Activated CD8-positive, alpha-beta memory T cell treated with anti-CD3 and anti-CD28 coated beads, Interleukin-2, amount 50 U/mL, for 4 hours (primary cell): Measurements from ENCODE around the gene P3H4.
A peak's percentile ranks its signal among the peaks of the same experiment; 100 is the strongest.

Experiments used
- DNase-seq: peaks from one replicate; pipeline ENCODE4 v3.0.0-alpha.2; 2020

P3H4 gene

DNA sequence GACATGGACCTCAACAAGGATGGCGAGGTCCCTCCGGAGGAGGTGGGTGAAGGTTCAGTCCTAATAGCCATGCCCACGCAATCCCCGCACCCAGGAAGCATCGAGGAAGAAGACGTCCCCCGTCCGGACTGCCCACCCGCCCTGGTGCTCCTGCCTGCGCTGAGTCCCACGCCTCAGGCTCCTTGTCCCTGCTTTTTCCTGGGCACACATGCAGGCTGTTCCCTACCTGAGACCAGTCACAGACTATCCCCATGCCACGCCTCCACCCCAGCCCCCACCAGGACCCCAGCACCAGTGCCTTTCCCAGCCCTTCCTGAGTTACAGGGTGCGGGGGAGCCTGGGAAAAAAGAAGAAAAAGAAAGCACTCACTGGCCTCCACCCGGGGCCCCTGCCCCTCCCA is 10.0 kb upstream of the P3H4 start:
- no peak for DNase-seq

GRCh38 chr17:41818024-41818423 is 6.3 kb upstream of the P3H4 start:
- no peak for DNase-seq

- no peak for DNase-seq
These were observed 5.0 kb upstream of the P3H4 start for GRCh38 chr17:41816637-41817320.

DNA sequence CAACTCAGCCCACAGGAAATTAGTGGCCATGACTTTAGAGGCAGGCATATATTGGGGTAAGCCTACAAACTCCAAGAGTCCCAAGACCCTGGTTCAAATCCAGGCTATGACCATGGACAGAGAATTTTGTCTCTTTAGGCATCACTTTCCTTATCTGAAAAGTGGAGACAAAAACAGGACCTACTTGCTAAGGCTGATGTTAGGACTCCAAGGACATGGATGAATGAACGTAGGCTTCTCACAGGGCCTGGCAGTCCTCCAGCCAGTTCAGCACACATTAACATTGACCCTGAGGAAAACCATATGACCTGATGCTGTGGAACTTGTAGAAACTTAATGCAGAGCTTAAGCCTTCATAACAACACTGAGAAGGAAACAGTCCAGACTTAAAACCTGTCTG is 2.4 kb upstream of the P3H4 start:
- DNase-seq = no peak

DNA sequence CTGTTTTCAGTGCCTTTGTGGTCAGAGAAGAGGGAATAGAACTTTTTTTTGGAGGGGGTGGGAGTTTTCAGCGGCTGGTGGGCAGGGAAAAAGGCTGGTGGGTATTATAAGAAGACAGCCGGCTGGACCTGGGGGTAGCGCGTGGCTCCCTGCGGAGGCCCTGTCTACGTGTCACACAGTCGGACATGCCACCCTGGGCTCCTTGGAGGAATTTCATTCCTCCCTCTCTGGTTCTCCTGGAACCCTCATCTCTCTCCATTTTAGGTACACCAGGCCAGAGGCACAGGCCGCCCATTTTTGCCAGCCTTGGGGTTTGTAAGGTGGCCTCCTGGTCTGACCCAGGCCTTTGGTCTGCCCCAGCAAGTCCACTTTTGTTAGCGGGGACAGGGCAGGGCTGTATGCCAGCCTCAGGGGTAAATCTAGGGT is 2.0 kb upstream of the P3H4 start:
- no peak for DNase-seq

DNA sequence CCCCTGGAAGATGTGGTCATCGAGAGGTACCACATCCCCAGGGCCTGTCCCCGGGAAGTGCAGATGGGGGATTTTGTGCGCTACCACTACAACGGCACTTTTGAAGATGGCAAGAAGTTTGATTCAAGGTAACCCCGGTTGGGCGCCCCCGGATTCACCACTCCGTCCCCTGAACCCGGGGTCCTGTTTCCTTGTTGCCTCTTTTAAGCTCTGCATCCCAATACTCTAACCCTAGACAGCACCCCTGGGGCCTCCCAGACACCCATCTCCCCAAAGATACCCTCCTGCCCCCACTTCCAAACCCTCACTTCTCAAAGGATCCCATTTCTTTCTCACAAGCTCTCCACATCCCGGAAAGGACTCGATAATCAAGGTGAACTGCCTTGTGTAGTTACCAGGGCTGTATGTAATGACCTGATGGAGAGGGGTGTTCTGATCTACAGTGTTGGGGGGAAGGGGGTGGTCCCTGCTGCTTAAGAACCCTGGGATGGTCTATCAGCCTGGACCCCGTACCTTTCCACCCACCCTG is 1.5 kb upstream of the P3H4 start:
- DNase-seq = no peak

DNA sequence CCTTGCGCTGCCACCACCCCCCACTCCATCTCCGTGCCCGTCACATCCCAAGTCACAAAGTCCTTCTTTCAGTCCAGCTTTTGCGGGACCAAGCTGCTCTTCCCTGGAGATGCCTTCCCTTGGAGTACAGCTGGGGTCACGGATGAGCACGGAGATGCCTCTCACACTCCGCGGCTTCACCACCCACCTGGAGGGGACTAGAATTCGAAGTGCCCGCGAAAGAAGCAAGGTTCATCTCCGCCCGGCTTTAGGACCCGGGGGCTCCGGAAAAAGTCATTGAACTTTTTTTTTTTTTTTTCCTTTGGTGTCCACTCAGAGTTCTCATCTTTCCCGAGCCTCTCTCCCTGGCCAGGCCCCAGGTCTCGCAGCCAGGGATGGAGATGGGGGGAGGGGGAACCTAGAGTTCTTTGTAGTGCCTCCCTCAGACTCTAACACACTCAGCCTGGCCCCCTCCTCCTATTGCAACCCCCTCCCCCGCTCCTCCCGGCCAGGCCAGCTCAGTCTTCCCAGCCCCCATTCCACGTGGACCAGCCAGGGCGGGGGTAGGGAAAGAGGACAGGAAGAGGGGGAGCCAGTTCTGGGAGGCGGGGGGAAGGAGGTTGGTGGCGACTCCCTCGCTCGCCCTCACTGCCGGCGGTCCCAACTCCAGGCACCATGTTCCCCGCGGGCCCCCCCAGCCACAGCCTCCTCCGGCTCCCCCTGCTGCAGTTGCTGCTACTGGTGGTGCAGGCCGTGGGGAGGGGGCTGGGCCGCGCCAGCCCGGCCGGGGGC is 817 bp upstream of the P3H4 start, which contains the start of gene FKBP10:
FKBP10 (plus strand) TSS at position 624 of the 771 bp plus-strand sequence; CDS start at position 655, 31 bp downstream.
- DNase-seq = peak; percentile 40

- DNase-seq = no peak
These were observed 845 bp downstream of the P3H4 start for GRCh38 chr17:41810659-41811548.

- no peak for DNase-seq
These were observed 4.9 kb downstream of the P3H4 start for GRCh38 chr17:41806685-41807445.

DNA sequence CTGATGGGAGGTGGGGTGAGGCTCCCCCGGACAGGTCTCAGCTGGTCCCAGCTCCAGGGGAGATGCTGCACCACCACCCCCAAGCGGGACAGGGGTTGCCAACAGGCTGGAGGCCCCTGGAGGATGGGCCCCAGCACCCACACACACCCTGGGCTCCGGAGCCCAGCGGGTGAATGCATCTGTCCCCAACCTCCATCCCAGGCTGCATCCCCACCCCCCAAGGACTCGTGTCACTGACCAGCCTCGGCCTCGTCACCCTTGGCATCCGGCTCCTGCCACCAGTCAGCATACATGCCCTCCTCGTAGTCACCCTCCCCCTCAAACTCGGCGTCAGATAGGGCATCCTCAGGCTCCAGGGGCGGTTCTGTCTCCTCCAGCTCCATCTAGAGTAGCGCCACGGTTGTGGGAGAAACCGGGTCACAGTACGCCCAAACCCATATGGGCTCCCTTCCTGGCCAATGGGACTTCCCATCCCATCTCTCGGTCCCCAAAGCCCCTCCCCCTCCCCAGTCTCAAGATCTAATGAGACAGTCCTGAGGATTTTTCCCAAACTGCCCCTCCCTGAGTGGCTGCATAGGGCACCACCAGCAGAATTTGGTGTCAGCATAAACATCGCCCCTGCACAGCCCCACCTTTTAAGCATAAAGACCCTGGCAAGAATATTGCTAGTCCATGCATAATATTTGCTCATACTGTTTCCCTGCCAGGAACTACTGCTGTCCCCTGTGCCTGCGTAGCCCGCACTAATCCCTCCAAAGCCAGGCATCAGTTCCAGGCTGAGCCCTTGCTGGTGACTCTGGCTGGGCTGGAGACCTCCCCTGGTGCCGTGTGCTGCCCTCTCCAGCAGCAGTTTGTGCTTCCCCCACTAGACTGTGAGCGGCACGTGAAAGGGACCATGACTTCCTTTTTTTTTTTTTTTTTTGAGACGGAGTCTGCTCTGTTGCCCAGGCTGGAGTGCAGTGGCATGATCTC is 8.4 kb downstream of the P3H4 start:
- DNase-seq = no peak

DNA sequence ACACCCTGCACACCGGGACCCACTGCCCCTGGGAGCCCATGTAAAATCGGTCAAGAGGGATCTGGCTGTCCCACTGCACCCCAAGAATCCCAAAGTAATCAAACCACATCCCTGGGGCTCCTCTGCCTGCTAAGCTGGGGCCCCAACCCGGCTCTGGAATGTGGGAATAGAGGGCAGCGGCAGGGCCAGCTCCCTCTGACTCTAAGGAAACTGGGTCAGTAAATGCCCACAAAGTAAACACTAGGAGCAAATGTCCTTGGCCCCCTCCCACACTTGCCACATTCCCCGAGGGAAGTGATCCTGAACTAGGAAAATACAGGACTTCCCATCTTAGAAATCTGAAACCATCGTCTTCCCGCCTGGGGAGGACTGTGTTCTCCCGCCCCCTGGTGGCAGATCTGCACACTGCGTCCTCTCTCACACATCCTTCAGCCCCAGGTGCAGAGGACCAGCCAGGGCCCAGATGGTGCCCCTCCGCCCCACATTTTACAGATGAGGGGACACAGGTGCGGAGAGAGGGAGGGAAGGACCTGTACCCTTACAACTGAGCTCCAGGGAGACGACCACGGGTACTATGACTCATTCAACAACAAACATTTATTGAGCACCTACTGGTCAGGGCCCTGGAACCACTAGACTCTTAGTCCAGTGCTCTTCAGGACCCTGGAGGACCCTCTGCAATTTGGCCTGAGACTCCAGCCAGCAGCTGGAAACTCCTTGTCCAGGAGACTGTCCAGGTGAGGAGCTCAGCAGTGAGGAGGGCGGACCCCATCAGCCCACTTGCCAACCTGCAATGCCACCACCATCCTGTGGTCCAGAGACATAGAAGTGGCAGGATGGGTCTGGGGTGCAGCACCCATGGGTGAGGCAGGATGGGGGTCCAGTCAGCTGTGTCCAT is 10.1 kb downstream of the P3H4 start:
- DNase-seq = peak; percentile 79

DNA sequence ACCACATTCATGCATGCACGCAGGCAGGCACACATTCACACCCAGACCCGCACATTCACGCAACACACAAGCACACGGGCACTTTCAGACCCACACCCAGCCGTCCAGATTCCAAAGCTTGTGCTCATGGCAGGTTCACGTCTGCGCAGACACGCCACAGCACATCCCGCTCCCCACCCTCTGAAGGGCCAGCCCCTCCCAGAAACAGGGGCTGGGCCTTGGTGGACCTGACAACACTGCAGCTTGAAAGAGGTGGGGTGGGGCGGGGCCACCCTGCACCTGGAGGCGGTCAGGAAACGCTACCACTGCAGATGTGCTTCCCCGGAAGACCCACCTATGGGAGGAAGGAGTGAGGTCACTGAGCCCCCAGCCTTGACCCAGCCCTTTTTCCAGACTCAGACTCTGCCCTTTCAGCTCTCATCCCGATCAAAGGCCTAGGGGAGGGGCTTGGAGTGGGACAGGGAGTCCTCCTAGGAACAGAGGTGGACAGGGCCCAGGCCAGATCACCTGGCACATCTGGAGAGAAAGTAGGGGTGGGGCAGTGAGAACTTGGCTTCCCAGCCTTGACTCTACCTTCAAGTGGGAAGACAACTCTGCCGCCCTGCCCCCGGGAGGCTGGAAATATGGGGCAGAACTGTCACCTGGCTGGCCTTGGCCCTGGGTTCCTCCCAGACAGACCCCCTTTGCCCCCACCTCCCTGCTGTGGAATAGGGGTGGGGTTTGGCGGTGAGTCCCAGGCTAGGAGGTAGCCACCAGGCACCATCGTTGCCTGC is 11.0 kb downstream of the P3H4 start:
- DNase-seq = no peak

- no peak for DNase-seq
These were observed 12.4 kb downstream of the P3H4 start for GRCh38 chr17:41799366-41799765.

GRCh38 chr17:41797377-41797776 is 14.4 kb downstream of the P3H4 start:
- DNase-seq = no peak

- no peak for DNase-seq
These were observed 15.4 kb downstream of the P3H4 start for GRCh38 chr17:41796121-41796895.

DNA sequence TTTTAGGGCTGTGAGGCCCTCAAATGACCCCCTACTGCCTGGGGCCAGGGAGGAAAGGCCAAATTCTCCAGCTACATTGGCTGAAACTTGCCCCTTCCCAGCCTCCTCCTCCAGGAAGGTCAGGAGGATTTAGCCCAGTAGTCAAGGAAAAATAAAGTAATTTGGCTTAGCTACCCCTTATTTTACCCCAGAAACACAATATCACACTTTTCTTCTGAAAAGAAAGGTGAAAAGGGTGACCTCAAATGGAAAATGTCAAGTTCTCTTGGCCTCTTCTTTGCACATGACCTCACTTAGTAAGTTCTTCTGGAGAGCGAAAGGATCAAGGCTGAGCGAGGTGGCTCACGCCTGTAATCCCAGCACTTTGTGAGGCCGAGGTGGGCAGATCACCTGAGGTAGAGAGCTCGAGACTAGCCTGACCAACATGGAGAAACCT is 17.2 kb downstream of the P3H4 start:
- no peak for DNase-seq

DNA sequence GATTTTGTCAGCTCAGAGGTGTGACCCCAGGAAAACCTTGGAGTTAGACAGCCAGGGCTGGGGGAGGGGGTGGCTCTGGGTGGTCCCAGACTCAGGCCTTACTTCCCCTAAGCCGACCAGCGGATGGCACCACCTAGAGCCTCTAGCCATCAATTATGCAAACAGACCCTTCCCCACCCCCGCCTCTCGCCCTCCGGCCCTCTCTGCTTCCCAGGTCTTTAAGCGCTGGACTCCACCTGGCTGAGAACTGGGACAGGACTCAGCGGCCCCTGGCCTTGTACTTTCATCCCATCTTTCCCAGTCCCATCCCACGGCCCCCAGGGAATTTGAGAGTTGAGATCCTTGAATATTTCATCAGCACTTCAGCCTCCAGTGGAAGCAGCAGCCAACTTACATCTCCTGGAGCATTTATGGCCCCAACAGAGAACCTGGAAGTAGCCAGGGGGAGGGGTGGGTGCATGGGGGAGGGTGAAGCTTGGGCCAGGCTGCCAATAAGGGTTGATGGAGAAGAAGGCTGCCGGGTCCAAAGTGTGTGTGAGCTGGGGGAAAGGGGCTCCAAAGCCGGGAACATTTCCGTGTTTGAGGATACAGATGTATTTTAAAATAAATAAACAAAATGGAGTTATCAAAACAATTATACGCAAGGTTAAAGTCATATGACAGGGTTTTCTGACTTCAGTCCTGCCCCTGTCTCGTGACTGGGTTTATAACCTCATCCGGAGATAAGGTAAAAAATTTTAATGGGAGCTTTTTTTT is 17.8 kb downstream of the P3H4 start:
- no peak for DNase-seq
